GM18520 (cell line): ENCODE data around the gene IL11RA.

Experiments
- ATAC-seq: cut with Tn5 transposase; IDR thresholded peaks from one replicate; pipeline ENCODE4 v1.9.1; 2021; ENCODE audit not compliant: unreplicated experiment

Gene IL11RA

DNA sequence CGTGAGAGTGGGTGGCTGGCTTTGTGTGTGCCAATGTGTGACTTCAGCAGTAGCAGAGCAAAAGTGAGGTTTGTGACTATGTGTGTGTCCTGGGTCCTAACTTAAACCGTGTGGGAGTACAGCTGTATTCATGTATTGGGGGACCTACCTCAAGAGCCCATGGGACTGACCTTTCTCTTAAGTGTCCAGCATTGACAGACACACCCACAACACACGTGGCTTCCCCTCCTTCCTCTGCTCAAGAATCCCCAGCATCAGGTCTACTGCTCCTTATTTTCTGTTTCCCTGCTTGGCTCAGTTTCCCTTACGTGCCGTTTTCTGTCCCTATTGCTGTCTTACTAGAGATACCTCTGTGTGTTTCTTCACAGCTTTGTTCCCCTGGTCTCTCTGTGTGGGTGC lies 616 bp downstream of the IL11RA start:
- ATAC-seq, result no peak

GRCh38 chr9:34653151-34654072 lies 1.4 kb downstream of the IL11RA start:
- ATAC-seq, result no peak

GRCh38 chr9:34654323-34655051 lies 2.5 kb downstream of the IL11RA start:
- no peak for ATAC-seq

DNA sequence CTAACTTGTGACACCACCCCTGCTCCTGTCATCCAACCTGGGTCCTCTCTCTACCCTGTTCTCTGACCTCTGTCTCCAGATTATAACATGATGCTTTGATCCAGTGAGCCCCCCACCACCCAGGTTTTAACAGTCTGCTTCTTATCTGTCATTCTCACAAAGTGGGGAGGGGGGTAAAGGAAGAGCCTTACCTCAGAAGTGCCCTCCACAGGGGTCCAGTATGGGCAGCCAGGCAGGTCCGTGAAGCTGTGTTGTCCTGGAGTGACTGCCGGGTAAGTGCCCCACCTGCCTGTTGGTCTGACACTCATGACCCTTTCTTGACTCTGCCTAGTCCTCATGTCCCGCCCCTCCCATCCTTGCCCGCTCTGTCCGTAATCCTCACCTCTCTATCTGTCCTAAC lies 3.4 kb downstream of the IL11RA start:
- no peak for ATAC-seq

DNA sequence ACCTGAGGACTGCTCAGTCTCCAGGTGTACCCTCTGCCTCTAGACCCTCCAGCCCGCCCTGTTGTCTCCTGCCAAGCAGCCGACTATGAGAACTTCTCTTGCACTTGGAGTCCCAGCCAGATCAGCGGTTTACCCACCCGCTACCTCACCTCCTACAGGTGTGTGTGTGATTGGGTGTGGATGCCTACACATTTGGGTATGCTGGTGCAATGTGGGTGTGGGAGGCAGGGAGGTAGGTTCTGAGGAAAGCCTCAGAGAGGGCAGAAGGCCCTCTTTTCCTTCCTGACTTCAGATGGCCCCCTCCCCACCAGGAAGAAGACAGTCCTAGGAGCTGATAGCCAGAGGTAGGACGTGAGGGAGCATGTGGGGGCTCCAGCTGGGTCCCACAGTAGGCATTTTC lies 5.0 kb downstream of the IL11RA start:
- no peak for ATAC-seq

GRCh38 chr9:34658461-34658860 lies 6.5 kb downstream of the IL11RA start:
- no peak for ATAC-seq

DNA sequence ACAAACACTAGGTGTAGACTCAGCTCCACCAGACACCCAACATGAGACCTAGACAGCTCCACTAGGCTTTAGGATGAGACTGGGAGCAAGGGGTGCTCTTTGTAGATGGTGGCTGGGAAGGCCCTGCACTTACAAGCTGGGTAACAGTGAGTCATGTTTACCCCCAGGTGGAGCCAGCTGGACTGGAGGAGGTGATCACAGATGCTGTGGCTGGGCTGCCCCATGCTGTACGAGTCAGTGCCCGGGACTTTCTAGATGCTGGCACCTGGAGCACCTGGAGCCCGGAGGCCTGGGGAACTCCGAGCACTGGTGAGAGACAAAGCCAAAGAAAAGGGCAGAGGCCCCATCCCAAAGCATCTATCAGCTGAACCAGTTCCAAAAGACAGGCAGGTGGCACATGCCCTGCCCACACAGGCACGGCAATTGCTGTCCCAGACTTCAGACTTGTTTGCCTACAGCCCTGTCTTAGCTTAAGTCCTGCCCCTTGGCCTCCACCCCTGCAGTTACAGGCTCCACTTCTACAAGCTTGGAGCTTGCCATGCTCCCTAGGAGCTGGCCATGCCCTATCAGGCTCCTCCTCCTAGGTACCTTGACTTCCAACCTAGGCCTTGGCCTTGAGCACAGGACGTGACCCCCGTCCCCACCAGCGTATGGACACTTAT lies 7.7 kb downstream of the IL11RA start:
- ATAC-seq, result no peak

DNA sequence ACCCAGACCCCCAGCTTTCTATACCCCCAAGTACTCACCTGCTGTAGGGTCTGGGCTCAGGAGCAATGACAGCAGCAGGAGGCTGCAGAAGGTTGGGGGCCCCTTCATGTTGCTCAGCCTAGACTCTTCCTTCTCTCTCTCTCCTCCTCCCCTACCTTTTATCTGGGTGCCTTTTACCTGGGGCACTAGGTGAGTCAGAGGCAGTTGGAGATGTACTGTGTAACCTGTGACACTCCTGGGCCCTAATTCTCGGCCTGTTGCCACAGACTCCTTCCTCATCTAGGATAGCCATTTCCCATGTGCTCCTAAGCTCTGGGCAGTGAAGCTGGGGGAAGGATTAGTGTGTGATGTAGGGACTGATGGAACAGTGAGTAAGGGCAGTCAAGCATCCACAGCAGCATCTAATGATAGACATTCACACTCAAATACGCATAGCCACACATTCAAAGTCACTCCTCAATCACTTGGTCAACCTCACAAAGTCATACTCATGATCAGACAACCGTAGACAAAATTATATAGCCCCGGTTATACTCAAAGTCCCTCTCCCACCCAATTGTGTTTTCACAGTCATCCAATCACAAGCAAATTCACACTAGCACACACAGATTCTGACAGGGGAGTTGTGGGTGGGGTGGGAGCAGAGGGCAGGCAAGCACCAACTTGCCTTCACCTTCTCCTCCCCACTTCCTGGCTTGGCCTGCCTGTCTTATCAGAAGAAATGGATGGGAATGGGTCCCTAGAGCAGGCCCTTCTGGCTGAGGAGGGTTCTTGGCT lies 10.7 kb downstream of the IL11RA start, which contains the start of gene CCL27:
Gene CCL27, minus strand, starts transcription at position 132 of the 777 bp plus-strand sequence. Its CDS starts 24 bp downstream, at position 108.
- ATAC-seq, result no peak

DNA sequence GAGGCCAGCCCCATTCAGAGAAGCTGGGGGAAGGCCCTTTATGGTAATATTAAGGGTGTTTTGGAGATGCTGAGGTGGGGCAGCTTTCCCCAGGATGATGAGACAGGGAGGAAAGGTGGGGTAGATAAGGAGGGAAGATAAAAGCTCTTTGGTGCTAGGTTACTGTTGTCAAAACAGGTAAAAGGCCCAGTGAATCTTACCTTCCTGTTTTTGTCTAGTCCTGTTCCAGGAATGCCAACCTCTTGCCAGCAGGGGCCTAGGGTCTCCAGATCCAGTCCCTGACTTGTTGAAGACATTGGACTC lies 11.3 kb downstream of the IL11RA start:
- no peak for ATAC-seq

- ATAC-seq, result peak; percentile 34
These were observed 12.5 kb downstream of the IL11RA start for GRCh38 chr9:34664281-34665066.

DNA sequence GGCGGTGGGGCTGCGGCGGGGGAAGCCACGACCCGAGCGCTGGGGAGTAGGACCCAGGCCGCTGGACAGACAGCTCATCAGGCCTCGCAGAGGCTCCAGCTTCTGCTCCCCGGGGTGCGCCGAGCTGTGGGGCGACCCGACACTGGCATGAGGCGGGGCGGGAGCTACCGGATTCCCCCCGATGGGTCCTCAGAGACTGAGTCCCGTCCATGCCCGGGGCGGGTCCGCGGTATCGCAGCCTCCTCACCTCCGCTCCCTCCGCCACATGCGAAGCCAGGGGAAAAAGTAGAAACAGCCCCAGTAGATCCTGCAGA lies 13.0 kb downstream of the IL11RA start:
- ATAC-seq, result no peak

DNA sequence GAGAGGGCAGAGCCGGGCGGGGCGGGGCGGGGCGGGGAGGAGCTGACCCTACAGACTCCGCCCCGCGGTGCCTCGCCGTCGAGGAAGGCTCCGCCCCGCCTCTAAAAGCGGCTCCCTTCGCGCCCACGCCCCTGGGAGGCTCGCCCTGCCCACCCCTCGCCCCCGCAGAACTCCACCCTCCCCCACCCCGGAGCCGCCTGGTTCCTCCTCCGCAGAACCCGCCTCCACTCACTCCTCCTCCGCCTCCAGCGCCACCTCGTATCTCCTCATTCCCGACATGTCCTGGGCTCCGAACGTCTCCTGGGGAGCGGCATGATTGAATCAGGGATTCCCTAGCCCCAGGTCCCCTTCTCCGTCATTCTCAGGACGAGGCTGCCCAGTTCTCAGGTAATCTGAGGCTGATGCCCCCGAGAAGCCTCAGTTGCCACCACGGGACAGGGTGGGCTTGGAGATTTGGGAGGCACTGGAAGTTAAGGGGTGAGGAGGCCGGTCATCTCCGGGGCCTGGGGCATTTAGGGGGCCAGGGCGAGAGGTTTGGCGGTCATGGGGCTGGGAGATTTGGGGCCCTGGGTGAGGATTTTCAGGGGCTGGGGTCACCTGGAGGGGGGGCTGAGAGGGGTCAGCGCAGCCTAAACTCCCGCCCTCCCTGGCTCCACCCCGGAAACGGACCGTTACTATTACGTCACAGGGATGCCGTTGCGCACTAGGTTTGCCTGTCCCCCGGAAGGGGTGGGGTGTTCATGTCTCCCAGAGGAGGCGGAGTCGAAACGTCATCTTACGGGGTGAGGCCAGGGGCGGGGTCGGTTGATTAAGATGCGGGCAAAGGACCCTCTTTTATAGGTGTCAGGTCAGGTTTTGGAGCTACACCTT lies 13.6 kb downstream of the IL11RA start:
- ATAC-seq, result peak; percentile 60

DNA sequence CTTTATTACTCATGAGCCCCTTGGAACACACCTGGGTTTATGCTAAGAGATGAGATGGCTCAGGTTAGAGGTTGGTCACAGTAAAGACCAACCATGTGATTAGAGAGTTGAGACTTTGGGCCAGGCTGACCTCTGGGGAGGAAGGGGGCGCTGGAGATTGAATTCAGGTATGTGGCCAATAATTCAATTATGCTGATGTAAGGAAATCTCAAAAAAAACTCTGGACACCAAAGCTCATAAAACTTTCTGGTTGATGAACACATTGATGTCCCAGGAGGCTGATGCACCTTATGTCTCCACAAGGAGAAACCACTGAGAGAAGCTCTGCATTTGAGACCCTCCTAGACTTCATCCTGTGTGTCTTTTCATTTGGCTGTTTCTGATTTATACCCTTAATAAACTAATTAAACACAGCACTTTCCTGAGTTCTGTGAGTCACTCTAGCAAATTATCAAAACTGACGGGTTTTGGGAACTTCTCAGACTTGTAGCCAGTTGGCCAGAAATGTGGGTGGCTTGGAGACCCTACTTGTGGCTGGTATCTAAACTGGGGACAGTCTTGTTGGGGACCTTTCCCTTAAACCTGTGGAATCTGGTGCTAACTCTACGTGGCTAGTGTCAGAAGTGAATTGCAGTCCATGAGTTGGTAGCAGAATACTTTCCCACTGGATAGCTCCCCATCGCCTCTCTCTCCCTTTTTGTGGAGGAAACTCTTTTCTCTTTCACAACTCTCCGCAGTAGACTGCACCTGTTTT lies 18.0 kb downstream of the IL11RA start:
- no peak for ATAC-seq

- ATAC-seq, result no peak
These were observed 19.3 kb downstream of the IL11RA start for GRCh38 chr9:34671307-34671706.

GRCh38 chr9:34674440-34674839 lies 22.5 kb downstream of the IL11RA start:
- ATAC-seq, result no peak

GRCh38 chr9:34675048-34675714 lies 23.2 kb downstream of the IL11RA start:
- no peak for ATAC-seq

GRCh38 chr9:34675869-34676268 lies 23.9 kb downstream of the IL11RA start:
- ATAC-seq, result no peak

- ATAC-seq, result no peak
These were observed 32.2 kb downstream of the IL11RA start for GRCh38 chr9:34684145-34684544.
